K562 (cell line): ENCODE results near the gene SORCS2.

Experiments
- CHD2 ChIP-seq: IDR thresholded peaks from 2 replicates; pipeline ENCODE4 v1.6.1; 2011; ENCODE audit warnings: low read depth, low read length
- MCM7 ChIP-seq, 2 experiments: fragments of 450-650 bp; IDR thresholded peaks; 2 replicates each; pipeline ENCODE4 v1.6.1; 2016 to 2018
- NFE2 ChIP-seq: IDR thresholded peaks from 2 replicates; pipeline ENCODE4 v1.6.1; 2014; ENCODE audit warnings: antibody characterized with exemption, low read depth
- POLR2A ChIP-seq: fragments of 450-650 bp; conservative IDR thresholded peaks from 2 replicates; pipeline ENCODE4 v1.6.1; 2016
- SMARCA4 ChIP-seq: fragments of 450-650 bp; IDR thresholded peaks from 2 replicates; pipeline ENCODE4 v1.6.1; 2016
- TF ChIP-seq, protein P1 (sequence below), 3 experiments: IDR thresholded peaks in 2 of 3; conservative IDR thresholded peaks in 1 of 3; 2 replicates each; pipeline ENCODE4 v1.5.1; 2011 to 2012; ENCODE audit warnings: low read length in 3 of 3, mild to moderate bottlenecking in 3 of 3, control low read depth in 2 of 3, improper control_type of control experiment in 1 of 3, inconsistent platforms in 1 of 3, low read depth in 1 of 3, mixed read lengths in 1 of 3, moderate library complexity in 1 of 3; ENCODE audit not compliant: insufficient read depth in 2 of 3

DNA sequence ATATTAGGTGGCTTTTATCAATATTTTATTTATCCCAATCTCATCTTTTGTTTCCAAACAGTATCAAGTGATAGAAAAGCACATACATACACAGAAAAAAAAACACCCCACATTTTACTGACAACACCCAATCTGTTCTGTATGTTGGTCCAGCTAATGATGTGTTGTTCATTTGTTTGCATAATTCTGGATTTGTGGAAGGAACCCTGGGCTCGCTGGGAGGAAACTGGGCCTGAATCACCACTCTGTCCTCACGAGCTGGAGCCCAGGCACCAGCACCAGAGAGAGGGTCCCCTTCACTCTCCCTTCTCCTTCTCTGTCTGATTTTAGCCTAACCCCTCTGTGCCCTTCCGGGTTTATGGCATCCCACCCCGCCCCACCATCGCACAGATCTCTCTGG, 162.6 kb downstream of the SORCS2 start:
- TF ChIP-seq NFE2 (no peak), CHD2 (no peak), SMARCA4 (no peak), POLR2A (no peak), MCM7 (IDR thresholded peaks at IDR 0.05) (no peak)
- TF ChIP-seq, protein P1, sequence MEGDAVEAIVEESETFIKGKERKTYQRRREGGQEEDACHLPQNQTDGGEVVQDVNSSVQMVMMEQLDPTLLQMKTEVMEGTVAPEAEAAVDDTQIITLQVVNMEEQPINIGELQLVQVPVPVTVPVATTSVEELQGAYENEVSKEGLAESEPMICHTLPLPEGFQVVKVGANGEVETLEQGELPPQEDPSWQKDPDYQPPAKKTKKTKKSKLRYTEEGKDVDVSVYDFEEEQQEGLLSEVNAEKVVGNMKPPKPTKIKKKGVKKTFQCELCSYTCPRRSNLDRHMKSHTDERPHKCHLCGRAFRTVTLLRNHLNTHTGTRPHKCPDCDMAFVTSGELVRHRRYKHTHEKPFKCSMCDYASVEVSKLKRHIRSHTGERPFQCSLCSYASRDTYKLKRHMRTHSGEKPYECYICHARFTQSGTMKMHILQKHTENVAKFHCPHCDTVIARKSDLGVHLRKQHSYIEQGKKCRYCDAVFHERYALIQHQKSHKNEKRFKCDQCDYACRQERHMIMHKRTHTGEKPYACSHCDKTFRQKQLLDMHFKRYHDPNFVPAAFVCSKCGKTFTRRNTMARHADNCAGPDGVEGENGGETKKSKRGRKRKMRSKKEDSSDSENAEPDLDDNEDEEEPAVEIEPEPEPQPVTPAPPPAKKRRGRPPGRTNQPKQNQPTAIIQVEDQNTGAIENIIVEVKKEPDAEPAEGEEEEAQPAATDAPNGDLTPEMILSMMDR (IDR thresholded peaks at IDR 0.05 in 2 of 3, conservative IDR thresholded peaks at IDR 0.05 in 1 of 3; ENCODE audit: insufficient read depth in 2 of 3, low read depth in 1 of 3, low read length in 3 of 3), result no peak
